CD14-positive monocyte (primary cell): Measurements from ENCODE around the gene RNF212. TPM values are rescaled to one million over a fixed set of nuclear protein-coding genes. Genes with fewer than 3 reads are reported as not detected.
A peak's percentile ranks its signal among the peaks of the same experiment; 100 is the strongest.

ENCODE experiments used
- DNase-seq, 3 donors: peaks; one replicate each; pipeline ENCODE4 v3.0.0-alpha.2; 2011 to 2022
- H2AFZ ChIP-seq: 2 replicates; pipeline ENCODE4 v1.6.0; 2012; ENCODE audit warnings: mild to moderate bottlenecking, low read depth, low read length, inconsistent platforms; ENCODE audit not compliant: insufficient read depth, poor library complexity, severe bottlenecking
- H3K27ac ChIP-seq, 2 donors: 1 replicate in 1 of 2; 2 replicates in 1 of 2; pipeline ENCODE4 v1.5.1; 2012 to 2013; ENCODE audit warnings: low read length in 2 of 2, control low read depth in 1 of 2, inconsistent platforms in 1 of 2, low read depth in 1 of 2, mild to moderate bottlenecking in 1 of 2
- H3K27me3 ChIP-seq, 2 donors: one replicate each; pipeline versions ENCODE4 v1.6.0 to v1.6.1; 2011 to 2013; ENCODE audit warnings: low read length in 2 of 2; ENCODE audit not compliant: control insufficient read depth in 2 of 2, insufficient read depth in 2 of 2
- H3K36me3 ChIP-seq, 2 donors: replicated peaks in 1 of 2; 1 replicate in 1 of 2; 2 replicates in 1 of 2; pipeline versions ENCODE4 v1.5.1 to v1.6.1; 2012 to 2013; ENCODE audit warnings: low read length in 2 of 2, control low read depth in 1 of 2, inconsistent platforms in 1 of 2, mild to moderate bottlenecking in 1 of 2; ENCODE audit not compliant: insufficient read depth in 2 of 2, control insufficient read depth in 1 of 2
- H3K4me1 ChIP-seq, 2 donors: 1 replicate in 1 of 2; 2 replicates in 1 of 2; pipeline versions ENCODE4 v1.5.1 to v1.6.1; 2012 to 2013; ENCODE audit warnings: low read length in 2 of 2, control low read depth in 1 of 2, inconsistent platforms in 1 of 2, mild to moderate bottlenecking in 1 of 2, moderate library complexity in 1 of 2; ENCODE audit not compliant: insufficient read depth in 2 of 2, control insufficient read depth in 1 of 2
- H3K4me2 ChIP-seq: replicated peaks from 2 replicates; pipeline ENCODE3; 2012; ENCODE audit warnings: low read length, moderate library complexity, mild to moderate bottlenecking; ENCODE audit not compliant: poor library complexity, severe bottlenecking; ENCODE audit errors: extremely low read depth
- H3K4me3 ChIP-seq, 3 experiments: fragments of 200-600 bp in 1 of 3; sonication (generic) in 1 of 3; replicated peaks in 1 of 3; 1 replicate in 2 of 3; 2 replicates in 1 of 3; pipeline ENCODE4 v1.5.1; 2011 to 2013; ENCODE audit warnings: low read length in 3 of 3, mild to moderate bottlenecking in 3 of 3, control low read depth in 2 of 3, low read depth in 2 of 3, inconsistent platforms in 1 of 3, moderate library complexity in 1 of 3
- H3K79me2 ChIP-seq: 2 replicates; pipeline ENCODE4 v1.6.0; 2012; ENCODE audit warnings: mild to moderate bottlenecking, control low read depth, inconsistent platforms, low read length, moderate library complexity; ENCODE audit not compliant: insufficient read depth
- H3K9ac ChIP-seq: 2 replicates; pipeline ENCODE4 v1.6.0; 2017; ENCODE audit warnings: low read length, mild to moderate bottlenecking; ENCODE audit not compliant: insufficient read depth, poor library complexity, severe bottlenecking
- H3K9me3 ChIP-seq, 2 donors: replicated peaks in 1 of 2; 1 replicate in 1 of 2; 2 replicates in 1 of 2; pipeline versions ENCODE4 v1.5.1 to v1.6.1; 2012 to 2013; ENCODE audit warnings: low read length in 2 of 2, control low read depth in 1 of 2; ENCODE audit not compliant: control insufficient read depth in 1 of 2, insufficient read depth in 1 of 2
- H4K20me1 ChIP-seq: 2 replicates; pipeline ENCODE4 v1.6.0; 2012; ENCODE audit warnings: mild to moderate bottlenecking, low read length, control low read depth, moderate library complexity; ENCODE audit not compliant: insufficient read depth
- H3K27ac Mint-ChIP-seq, 7 donors: one replicate each; pipeline ENCODE4 v1.8.0; 2020; ENCODE audit warnings: mild to moderate bottlenecking in 7 of 7, mixed read lengths in 7 of 7, moderate library complexity in 6 of 7, inconsistent platforms in 2 of 7
- H3K27me3 Mint-ChIP-seq, 3 donors: one replicate each; pipeline ENCODE4 v1.8.0; 2021 to 2022; ENCODE audit warnings: low read depth in 3 of 3, mild to moderate bottlenecking in 3 of 3, mixed read lengths in 3 of 3, moderate library complexity in 3 of 3, inconsistent platforms in 1 of 3
- H3K36me3 Mint-ChIP-seq, 2 donors: one replicate each; pipeline ENCODE4 v1.8.0; 2020; ENCODE audit warnings: mixed read lengths in 2 of 2, inconsistent platforms in 1 of 2, mild to moderate bottlenecking in 1 of 2
- H3K4me1 Mint-ChIP-seq: one replicate; pipeline ENCODE4 v1.8.0; 2020; ENCODE audit warnings: mild to moderate bottlenecking, mixed read lengths
- H3K4me3 Mint-ChIP-seq, 2 donors: one replicate each; pipeline ENCODE4 v1.8.0; 2020; ENCODE audit warnings: mild to moderate bottlenecking in 2 of 2, mixed read lengths in 2 of 2, moderate library complexity in 1 of 2
- H3K9me3 Mint-ChIP-seq, 7 donors: one replicate each; pipeline ENCODE4 v1.8.0; 2020 to 2022; ENCODE audit warnings: mixed read lengths in 7 of 7, mild to moderate bottlenecking in 6 of 7, moderate library complexity in 6 of 7, inconsistent platforms in 2 of 7
- WGBS: methylation state at CpG from one replicate; pipeline ENCODE4 v1.1.5; 2013; ENCODE audit warnings: missing lambda C conversion rate; ENCODE audit not compliant: insufficient coverage; 5-methylcytosine and 5-hydroxymethylcytosine counted together
- intact Hi-C, 2 donors: fragments of 100-400 bp; cut with micrococcal nuclease; formaldehyde crosslinking; loops; one replicate each; pipeline versions ENCODE4 v1.15.0 to v1.15.1; 2023
- polyA plus RNA-seq, 3 donors: library from polyadenylated mRNA; depleted of rRNA in 1 of 3; unstranded in 2 of 3; stranded (reverse) in 1 of 3; fragments of 300-500 nt in 2 of 3; fragments of >200 nt in 1 of 3; fragmentation: Illumina TruSeq in 2 of 3; gene quantifications; 1 replicate in 2 of 3; 2 replicates in 1 of 3; pipeline ENCODE4 v1.2.3, GENCODE V29; 2012 to 2021
- TF ChIP-seq, protein P1 (sequence below): fragments of 200-600 bp; IDR thresholded peaks from one replicate; pipeline ENCODE4 v1.8.0; 2022; ENCODE audit warnings: antibody characterized with exemption, mild to moderate bottlenecking

Gene RNF212
- polyA plus RNA-seq, 3 donors: 0.17 to 0.83 TPM; not detected in 1

DNA sequence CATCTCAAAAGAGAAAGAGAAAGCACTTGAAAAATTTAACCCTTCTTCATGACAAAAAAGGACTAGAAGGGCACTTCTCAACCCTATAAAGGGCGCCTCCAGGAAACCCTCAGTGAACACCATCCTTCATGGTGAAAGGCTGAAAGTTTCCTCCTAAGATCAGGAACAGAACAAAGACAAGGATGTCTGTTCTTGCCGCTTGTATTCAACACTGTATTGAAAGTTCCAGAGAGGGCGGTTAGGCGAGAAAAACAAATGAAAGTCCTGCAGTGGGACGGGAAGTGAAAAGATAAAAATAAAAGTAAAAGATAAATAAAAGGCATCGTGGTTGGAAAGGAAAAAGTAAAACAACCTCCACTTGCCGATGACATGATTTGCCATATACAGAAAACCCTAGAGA lies 50.9 kb downstream of the RNF212 start:
- TF ChIP-seq, protein P1, sequence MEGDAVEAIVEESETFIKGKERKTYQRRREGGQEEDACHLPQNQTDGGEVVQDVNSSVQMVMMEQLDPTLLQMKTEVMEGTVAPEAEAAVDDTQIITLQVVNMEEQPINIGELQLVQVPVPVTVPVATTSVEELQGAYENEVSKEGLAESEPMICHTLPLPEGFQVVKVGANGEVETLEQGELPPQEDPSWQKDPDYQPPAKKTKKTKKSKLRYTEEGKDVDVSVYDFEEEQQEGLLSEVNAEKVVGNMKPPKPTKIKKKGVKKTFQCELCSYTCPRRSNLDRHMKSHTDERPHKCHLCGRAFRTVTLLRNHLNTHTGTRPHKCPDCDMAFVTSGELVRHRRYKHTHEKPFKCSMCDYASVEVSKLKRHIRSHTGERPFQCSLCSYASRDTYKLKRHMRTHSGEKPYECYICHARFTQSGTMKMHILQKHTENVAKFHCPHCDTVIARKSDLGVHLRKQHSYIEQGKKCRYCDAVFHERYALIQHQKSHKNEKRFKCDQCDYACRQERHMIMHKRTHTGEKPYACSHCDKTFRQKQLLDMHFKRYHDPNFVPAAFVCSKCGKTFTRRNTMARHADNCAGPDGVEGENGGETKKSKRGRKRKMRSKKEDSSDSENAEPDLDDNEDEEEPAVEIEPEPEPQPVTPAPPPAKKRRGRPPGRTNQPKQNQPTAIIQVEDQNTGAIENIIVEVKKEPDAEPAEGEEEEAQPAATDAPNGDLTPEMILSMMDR: no peak
- no peaks in the 10 kb centered on the region for H4K20me1 ChIP-seq
- no peaks in the 10 kb centered on the region for H3K4me1 ChIP-seq
- no peak for DNase-seq
- Mint-ChIP-seq H3K4me1 (no peaks in the 10 kb centered on the region), H3K27me3 (peaks cover 27 to 38% (median 32%) of the 10 kb centered on the region in 3 donors), H3K36me3 (no peaks in the 10 kb centered on the region), H3K4me3 (no peak overlapping the region), H3K9me3 (peaks cover 0 to 2% (median 0%) of the 10 kb centered on the region in 7 donors), H3K27ac (no peak overlapping the region)
- no CpG with 5 or more reads among the region's 7 CpGs for WGBS
- intact Hi-C loops: no loop called here
- H3K4me3 ChIP-seq: no peak overlapping the region
- peaks cover 0 to 11% of the 10 kb centered on the region in 2 donors for H3K27me3 ChIP-seq
- H3K9ac ChIP-seq: no peak overlapping the region
- H3K36me3 ChIP-seq: no peaks in the 10 kb centered on the region
- H3K4me2 ChIP-seq: no peak overlapping the region
- H2AFZ ChIP-seq: no peak overlapping the region
- no peak overlapping the region for H3K27ac ChIP-seq
- H3K9me3 ChIP-seq: no peaks in the 10 kb centered on the region
- H3K79me2 ChIP-seq: no peaks in the 10 kb centered on the region

DNA sequence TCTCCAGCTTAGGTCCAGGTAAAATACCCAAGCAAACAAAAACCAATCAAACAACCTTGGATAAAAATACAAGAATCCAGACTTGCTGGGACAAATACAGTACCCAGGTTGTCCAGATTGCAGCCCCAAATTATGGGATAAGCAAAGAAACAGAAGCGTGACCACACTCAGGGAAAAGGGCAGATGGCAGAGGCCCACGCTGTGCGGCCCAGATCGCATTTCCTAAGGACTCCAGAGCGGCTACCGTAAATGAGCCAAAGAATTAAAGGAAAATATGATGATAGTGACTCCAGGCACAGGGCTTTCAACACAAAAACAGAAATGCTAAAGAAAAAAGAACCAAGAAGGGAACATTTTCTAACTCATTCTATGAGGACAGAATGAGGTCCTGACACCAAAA lies 51.6 kb downstream of the RNF212 start:
- TF ChIP-seq, protein P1: no peak
- Histone ChIP-seq H3K9ac (no peak overlapping the region), H3K36me3 (no peaks in the 10 kb centered on the region), H3K4me3 (no peak overlapping the region), H3K27ac (no peak overlapping the region), H3K27me3 (peaks cover 0 to 13% of the 10 kb centered on the region in 2 donors), H4K20me1 (no peaks in the 10 kb centered on the region), H3K4me2 (no peak overlapping the region), H3K4me1 (no peaks in the 10 kb centered on the region), H3K9me3 (no peaks in the 10 kb centered on the region), H2AFZ (no peak overlapping the region), H3K79me2 (no peaks in the 10 kb centered on the region)
- no peak for DNase-seq
- peaks cover 25 to 39% (median 29%) of the 10 kb centered on the region in 3 donors for H3K27me3 Mint-ChIP-seq
- 100% methylated on average over 1 of the region's 6 CpGs for WGBS
- intact Hi-C loops: no loop called here
- no peaks in the 10 kb centered on the region for H3K4me1 Mint-ChIP-seq
- peaks cover 0 to 2% (median 0%) of the 10 kb centered on the region in 7 donors for H3K9me3 Mint-ChIP-seq
- H3K36me3 Mint-ChIP-seq: no peaks in the 10 kb centered on the region
- H3K27ac Mint-ChIP-seq: peak overlapping the region in 1 of 7 donors; percentile 51
- H3K4me3 Mint-ChIP-seq: peak overlapping the region in 1 of 2 donors; percentile 31
